Right lobe of liver (tissue), 6 donors: ENCODE measurements around the gene EXOC4. TPM values are rescaled to one million over a fixed set of nuclear protein-coding genes. Genes with fewer than 3 reads are reported as not detected.
"Not testable (repeated sequence)": the region's sequence is repeated elsewhere in the genome, so short reads cannot be mapped to it uniquely, and the experiment has no call there.

Source experiments
- ATAC-seq, 4 donors: fragments of 200-7000 bp; cut with Tn5 transposase; one replicate each; pipeline ENCODE4 v1.9.1; 2020; ENCODE audit warnings: mild to moderate bottlenecking in 4 of 4, moderate library complexity in 4 of 4
- DNase-seq, 3 donors: peaks; one replicate each; pipeline ENCODE4 v3.0.0-alpha.2; 2020
- H3K27ac ChIP-seq, 3 donors: fragments of 200-600 bp; one replicate each; pipeline ENCODE4 v1.8.0; 2022
- H3K27me3 ChIP-seq, 2 donors: fragments of 200-600 bp; one replicate each; pipeline ENCODE4 v1.8.0; 2022
- H3K36me3 ChIP-seq, 4 donors: fragments of 200-600 bp; sonication (generic) in 1 of 4; one replicate each; pipeline versions ENCODE4 v1.5.1 to v1.8.0; 2017 to 2022; ENCODE audit warnings: control low read depth in 1 of 4
- H3K4me1 ChIP-seq, 4 donors: fragments of 200-600 bp; sonication (generic) in 1 of 4; one replicate each; pipeline versions ENCODE4 v1.5.1 to v1.8.0; 2017 to 2022; ENCODE audit warnings: control low read depth in 1 of 4
- H3K4me3 ChIP-seq, 3 donors: fragments of 200-600 bp; one replicate each; pipeline ENCODE4 v1.8.0; 2022
- H3K9me3 ChIP-seq, 4 donors: fragments of 200-600 bp; sonication (generic) in 1 of 4; one replicate each; pipeline versions ENCODE4 v1.5.1 to v1.8.0; 2017 to 2022; ENCODE audit warnings: control low read depth in 1 of 4
- POLR2A ChIP-seq: fragments of 450-650 bp; IDR thresholded peaks from one replicate; pipeline ENCODE4 v1.6.1; 2017; ENCODE audit warnings: antibody characterized with exemption, mild to moderate bottlenecking
- WGBS: methylation state at CpG from one replicate; pipeline ENCODE4 v1.1.6; 2018; ENCODE audit warnings: low coverage, low lambda C conversion rate; ENCODE audit not compliant: insufficient coverage; ENCODE audit errors: missing lambda C conversion rate; 5-methylcytosine and 5-hydroxymethylcytosine counted together
- intact Hi-C, 2 donors: fragments of 100-400 bp; cut with DNase I; formaldehyde crosslinking; loops; one replicate each; pipeline versions ENCODE4 v1.11.2 to v1.14.1; 2022
- total RNA-seq, 6 experiments: library from RNA; depleted of rRNA in 2 of 6; stranded (reverse); fragments of >200 nt in 2 of 6; fragmentation: NEBNext Ultra II Directional in 3 of 6; extraction: Animal tissue kit (Norgen Biotek cat#: 25700) in 3 of 6; gene quantifications; one replicate each; pipeline versions ENCODE4 v1.1.0 to v1.2.4, GENCODE V29; 2016 to 2023
- TF ChIP-seq, protein P1 (sequence below), 4 donors: fragments of 200-600 bp in 3 of 4; fragments of 450-650 bp in 1 of 4; IDR thresholded peaks; one replicate each; pipeline versions ENCODE4 v1.5.1 to v1.8.0; 2016 to 2022; ENCODE audit warnings: antibody characterized with exemption in 4 of 4, mild to moderate bottlenecking in 2 of 4
- donor health status: DM: no; HTN: yes; CAD: no.
- donor health status: DM: no; HTN: no; CAD: no.
- donor health status: DM: no; HTN: no; CAD: no.
- donor health status: DM: no; HTN: yes; CAD: no.
- donor health status: DM: no; HTN: yes; CAD: no.

The EXOC4 gene
- total RNA-seq, 6 experiments from 2014 or later = 23.7 to 33.5 (median 30.0) TPM

- DNase-seq (no peak), ATAC-seq (no peak)
- H3K27me3 ChIP-seq = no peaks in the 10 kb centered on the region
- TF ChIP-seq POLR2A = no peak
- TF ChIP-seq, protein P1, sequence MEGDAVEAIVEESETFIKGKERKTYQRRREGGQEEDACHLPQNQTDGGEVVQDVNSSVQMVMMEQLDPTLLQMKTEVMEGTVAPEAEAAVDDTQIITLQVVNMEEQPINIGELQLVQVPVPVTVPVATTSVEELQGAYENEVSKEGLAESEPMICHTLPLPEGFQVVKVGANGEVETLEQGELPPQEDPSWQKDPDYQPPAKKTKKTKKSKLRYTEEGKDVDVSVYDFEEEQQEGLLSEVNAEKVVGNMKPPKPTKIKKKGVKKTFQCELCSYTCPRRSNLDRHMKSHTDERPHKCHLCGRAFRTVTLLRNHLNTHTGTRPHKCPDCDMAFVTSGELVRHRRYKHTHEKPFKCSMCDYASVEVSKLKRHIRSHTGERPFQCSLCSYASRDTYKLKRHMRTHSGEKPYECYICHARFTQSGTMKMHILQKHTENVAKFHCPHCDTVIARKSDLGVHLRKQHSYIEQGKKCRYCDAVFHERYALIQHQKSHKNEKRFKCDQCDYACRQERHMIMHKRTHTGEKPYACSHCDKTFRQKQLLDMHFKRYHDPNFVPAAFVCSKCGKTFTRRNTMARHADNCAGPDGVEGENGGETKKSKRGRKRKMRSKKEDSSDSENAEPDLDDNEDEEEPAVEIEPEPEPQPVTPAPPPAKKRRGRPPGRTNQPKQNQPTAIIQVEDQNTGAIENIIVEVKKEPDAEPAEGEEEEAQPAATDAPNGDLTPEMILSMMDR (IDR thresholded peaks at IDR 0.05) = no peak
- H3K4me1 ChIP-seq = no peaks in the 10 kb centered on the region
- no peaks in the 10 kb centered on the region for H3K36me3 ChIP-seq
- intact Hi-C loops = no loop called here
- no peak overlapping the region for H3K4me3 ChIP-seq
- H3K9me3 ChIP-seq = no peaks in the 10 kb centered on the region
- no peak overlapping the region for H3K27ac ChIP-seq
- WGBS = 86% methylated on average over 2 of the region's 2 CpGs
These were observed 388.6 kb downstream of the EXOC4 start for GRCh38 chr7:133641436-133641835.

- ATAC-seq = no peak
- no peak overlapping the region for H3K4me3 ChIP-seq
- TF ChIP-seq, protein P1 (IDR thresholded peaks at IDR 0.05) = no peak
- no peak for TF ChIP-seq POLR2A
These were observed 390.0 kb downstream of the EXOC4 start for GRCh38 chr7:133642907-133643306.

DNA sequence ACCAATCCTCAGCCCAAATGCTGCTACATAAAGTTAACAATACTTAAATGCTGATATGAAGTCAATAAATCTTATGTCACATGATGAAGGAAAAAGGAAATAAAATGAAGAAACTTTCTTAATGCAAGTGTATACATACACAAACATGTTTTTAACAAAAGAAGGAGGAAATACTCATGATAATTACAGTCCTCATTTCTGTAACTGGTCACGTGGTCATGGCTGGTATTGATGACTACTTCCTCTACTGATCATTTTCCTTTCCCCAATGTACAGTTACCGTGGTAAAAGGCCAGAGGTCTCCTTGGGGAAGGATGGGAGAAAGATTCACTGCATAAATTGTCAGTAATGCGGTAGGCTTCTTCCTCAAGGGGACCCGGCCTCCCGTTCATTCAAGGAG lies 390.8 kb downstream of the EXOC4 start:
- H3K4me3 ChIP-seq, DNase-seq, H3K4me1 ChIP-seq, H3K36me3 ChIP-seq, ATAC-seq, H3K27me3 ChIP-seq, H3K27ac ChIP-seq, intact Hi-C loops, H3K9me3 ChIP-seq: not testable (repeated sequence)
- 100% methylated on average over 3 of the region's 5 CpGs for WGBS

More at GRCh38 chr7:133642907-133643306, 390.0 kb downstream of the EXOC4 start:
- no peaks in the 10 kb centered on the region for H3K27me3 ChIP-seq
- no peaks in the 10 kb centered on the region for H3K9me3 ChIP-seq
- 79% methylated on average over 2 of the region's 2 CpGs for WGBS
- intact Hi-C loops = no loop called here
- no peaks in the 10 kb centered on the region for H3K36me3 ChIP-seq
- no peak overlapping the region for H3K27ac ChIP-seq
- no peak for DNase-seq
- H3K4me1 ChIP-seq = no peaks in the 10 kb centered on the region

GRCh38 chr7:133645884-133646391 lies 393.1 kb downstream of the EXOC4 start:
- Histone ChIP-seq H3K27me3 (no peaks in the 10 kb centered on the region), H3K9me3 (no peaks in the 10 kb centered on the region), H3K27ac (no peak overlapping the region), H3K4me1 (no peaks in the 10 kb centered on the region), H3K36me3 (no peaks in the 10 kb centered on the region), H3K4me3 (no peak overlapping the region)
- intact Hi-C loops = no loop called here
- DNase-seq (no peak), ATAC-seq (peak in 2 of 4 donors; percentile 22 to 49)
- TF ChIP-seq POLR2A = no peak
- TF ChIP-seq, protein P1 (IDR thresholded peaks at IDR 0.05) = no peak
- 15% methylated on average over 2 of the region's 2 CpGs for WGBS

DNA sequence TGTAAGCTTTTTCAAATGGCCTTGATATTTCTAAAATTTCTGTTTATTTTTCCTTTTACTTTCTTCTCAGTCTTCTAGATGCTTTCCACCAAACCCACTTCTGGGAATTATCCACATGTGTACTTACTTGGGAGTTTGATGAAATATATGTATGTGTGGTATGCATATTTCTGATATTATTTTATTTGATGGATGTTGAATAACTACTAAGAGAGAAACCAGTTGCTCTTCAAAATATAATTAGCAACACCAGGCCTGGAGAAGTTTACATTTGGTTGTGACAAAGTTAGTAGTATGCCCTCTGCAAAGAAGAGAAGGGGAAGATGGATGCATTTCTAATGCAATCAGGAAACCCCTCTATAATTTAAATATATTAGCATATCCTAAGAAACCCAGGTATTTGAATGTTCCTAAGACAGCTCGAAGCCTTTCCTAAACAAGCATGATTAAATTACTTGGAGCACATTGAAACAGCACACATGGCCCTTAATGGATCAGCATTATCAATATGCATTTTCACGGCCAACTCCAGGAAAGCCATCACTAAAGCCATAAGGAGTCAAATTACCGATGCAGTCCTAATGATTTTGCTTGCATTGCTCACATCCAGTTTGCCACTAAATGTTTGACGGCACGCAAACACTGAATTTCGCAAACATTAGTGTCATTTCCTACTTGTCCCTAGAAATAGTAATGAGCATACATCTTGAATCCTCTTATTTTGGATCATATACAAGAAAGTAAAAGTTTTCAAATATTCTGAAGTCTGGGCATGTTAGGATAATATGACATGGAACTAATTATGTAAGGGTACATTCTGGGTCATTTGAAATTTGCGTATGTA lies 393.8 kb downstream of the EXOC4 start:
- 79% methylated on average over 5 of the region's 7 CpGs for WGBS
- H3K27ac ChIP-seq = no peak overlapping the region
- intact Hi-C loops = no loop called here

More for the DNA sequence above, 393.8 kb downstream of the EXOC4 start:
- H3K9me3 ChIP-seq = no peaks in the 10 kb centered on the region
- ATAC-seq (no peak), DNase-seq (no peak)
- H3K36me3 ChIP-seq = no peaks in the 10 kb centered on the region
- no peak overlapping the region for H3K4me3 ChIP-seq
- TF ChIP-seq, protein P1 (IDR thresholded peaks at IDR 0.05) = no peak
- no peak for TF ChIP-seq POLR2A
- no peaks in the 10 kb centered on the region for H3K4me1 ChIP-seq
- H3K27me3 ChIP-seq = no peaks in the 10 kb centered on the region
